Measurements from ENCODE around the gene NFU1. TPM values are rescaled to one million over a fixed set of nuclear protein-coding genes. Genes with fewer than 3 reads are reported as not detected.

Gene NFU1
- 34.0 and 36.2 TPM in 2 replicates for total RNA-seq

DNA sequence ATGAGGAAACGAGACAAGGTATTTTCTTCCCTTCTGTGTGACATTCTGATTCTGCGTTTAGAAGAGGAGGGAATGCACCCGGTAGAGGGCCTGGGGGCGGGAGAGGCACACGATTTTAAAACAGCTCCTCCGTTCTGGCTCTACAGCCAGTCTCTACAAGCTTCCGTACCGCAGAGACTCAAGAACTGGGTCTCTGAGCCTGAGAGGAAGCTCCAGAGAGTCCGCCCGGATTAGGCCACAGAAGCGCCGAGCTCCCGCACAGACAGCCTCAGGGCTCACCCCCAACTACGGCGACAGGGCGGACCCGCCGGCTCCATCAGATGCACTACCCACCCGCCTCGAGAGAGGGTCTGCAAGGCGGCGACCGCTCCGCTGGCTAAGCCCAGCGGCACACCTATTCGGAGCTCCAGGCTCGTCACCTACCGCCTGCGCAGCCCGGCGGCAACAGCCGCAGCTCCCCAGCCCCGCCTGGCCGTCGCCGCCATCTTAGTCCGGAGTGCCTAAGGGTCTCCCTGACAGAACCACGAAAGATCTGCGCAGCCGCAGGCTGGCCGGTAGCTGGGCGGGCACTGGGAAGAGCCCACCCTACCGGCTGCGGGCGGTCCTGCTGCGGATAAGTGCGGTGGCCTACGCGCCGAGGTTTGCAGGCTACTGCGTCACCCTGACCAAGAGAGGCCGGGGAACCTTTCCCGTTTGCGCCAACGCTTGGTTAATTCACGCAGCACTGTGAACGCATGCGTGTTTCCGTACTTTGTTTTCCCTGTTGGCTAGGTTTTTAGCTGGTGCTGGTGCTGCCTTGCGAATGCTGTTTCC lies at the start of gene NFU1:
NFU1 (minus strand) TSS at position 498 of the 813 bp plus-strand sequence; CDS start at position 485, 13 bp downstream.
- peak; percentile 98 for DNase-seq (ENCODE audit: insufficient read length, low spot score, missing footprints)
- Histone ChIP-seq H3K36me3 (ENCODE audit: insufficient read depth, low read length) (no peaks in the 10 kb centered on the region), H3K27ac (ENCODE audit: low read depth, low read length) (peak within 1 kb of the TSS; percentile 99), H3K79me2 (ENCODE audit: insufficient read depth, low read length) (peaks cover 41% of the 10 kb centered on the region), H3K9me3 (ENCODE audit: low read depth, low read length) (no peaks in the 10 kb centered on the region), H3K4me3 (ENCODE audit: insufficient read depth, low read length) (peak within 1 kb of the TSS; percentile 84), H3K4me2 (ENCODE audit: insufficient read depth, low read length) (peak within 1 kb of the TSS; percentile 99), H4K20me1 (ENCODE audit: insufficient read depth, low read length) (no peaks in the 10 kb centered on the region), H3K27me3 (ENCODE audit: insufficient read depth, low read length) (no peaks in the 10 kb centered on the region), H3K4me1 (ENCODE audit: insufficient read depth, low read length) (peaks cover 16% of the 10 kb centered on the region), H2AFZ (ENCODE audit: low read length) (peak within 1 kb of the TSS; percentile 100)
- TF ChIP-seq, protein P1, sequence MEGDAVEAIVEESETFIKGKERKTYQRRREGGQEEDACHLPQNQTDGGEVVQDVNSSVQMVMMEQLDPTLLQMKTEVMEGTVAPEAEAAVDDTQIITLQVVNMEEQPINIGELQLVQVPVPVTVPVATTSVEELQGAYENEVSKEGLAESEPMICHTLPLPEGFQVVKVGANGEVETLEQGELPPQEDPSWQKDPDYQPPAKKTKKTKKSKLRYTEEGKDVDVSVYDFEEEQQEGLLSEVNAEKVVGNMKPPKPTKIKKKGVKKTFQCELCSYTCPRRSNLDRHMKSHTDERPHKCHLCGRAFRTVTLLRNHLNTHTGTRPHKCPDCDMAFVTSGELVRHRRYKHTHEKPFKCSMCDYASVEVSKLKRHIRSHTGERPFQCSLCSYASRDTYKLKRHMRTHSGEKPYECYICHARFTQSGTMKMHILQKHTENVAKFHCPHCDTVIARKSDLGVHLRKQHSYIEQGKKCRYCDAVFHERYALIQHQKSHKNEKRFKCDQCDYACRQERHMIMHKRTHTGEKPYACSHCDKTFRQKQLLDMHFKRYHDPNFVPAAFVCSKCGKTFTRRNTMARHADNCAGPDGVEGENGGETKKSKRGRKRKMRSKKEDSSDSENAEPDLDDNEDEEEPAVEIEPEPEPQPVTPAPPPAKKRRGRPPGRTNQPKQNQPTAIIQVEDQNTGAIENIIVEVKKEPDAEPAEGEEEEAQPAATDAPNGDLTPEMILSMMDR (IDR thresholded peaks at IDR 0.05; ENCODE audit: extremely low read depth, low read depth, low read length): peak; percentile 37

DNA sequence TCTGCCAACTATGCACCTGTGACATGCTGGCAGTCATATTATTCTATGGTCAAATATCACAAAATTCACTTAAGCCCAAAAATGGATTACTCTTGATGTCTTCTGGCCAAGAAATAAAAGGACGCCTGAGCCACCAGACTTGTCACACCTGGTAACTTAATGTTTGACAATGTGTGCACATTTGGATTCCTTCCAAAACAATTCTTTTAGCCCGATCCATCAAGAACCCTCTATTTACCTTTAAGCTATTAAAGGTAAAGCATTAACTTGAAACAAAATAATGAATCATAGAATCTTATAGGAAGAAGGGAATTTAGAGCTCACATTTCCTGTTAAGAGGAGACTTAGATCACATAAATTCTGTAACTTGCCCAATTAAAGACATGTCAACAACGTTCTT lies 46.5 kb upstream of the NFU1 start:
- H3K4me2 ChIP-seq (ENCODE audit: insufficient read depth, low read length): no peak overlapping the region
- no peaks in the 10 kb centered on the region for H4K20me1 ChIP-seq (ENCODE audit: insufficient read depth, low read length)
- no peak overlapping the region for H2AFZ ChIP-seq (ENCODE audit: low read length)
- no peak for DNase-seq (ENCODE audit: insufficient read length, low spot score, missing footprints)
- H3K79me2 ChIP-seq (ENCODE audit: insufficient read depth, low read length): no peaks in the 10 kb centered on the region
- H3K27ac ChIP-seq (ENCODE audit: low read depth, low read length): no peak overlapping the region
- peaks cover 6% of the 10 kb centered on the region for H3K36me3 ChIP-seq (ENCODE audit: insufficient read depth, low read length)
- no peaks in the 10 kb centered on the region for H3K27me3 ChIP-seq (ENCODE audit: insufficient read depth, low read length)
- no peaks in the 10 kb centered on the region for H3K9me3 ChIP-seq (ENCODE audit: low read depth, low read length)
- TF ChIP-seq, protein P1 (IDR thresholded peaks at IDR 0.05; ENCODE audit: extremely low read depth, low read depth, low read length): no peak
- no peak overlapping the region for H3K4me3 ChIP-seq (ENCODE audit: insufficient read depth, low read length)
- H3K4me1 ChIP-seq (ENCODE audit: insufficient read depth, low read length): peaks cover 3% of the 10 kb centered on the region

DNA sequence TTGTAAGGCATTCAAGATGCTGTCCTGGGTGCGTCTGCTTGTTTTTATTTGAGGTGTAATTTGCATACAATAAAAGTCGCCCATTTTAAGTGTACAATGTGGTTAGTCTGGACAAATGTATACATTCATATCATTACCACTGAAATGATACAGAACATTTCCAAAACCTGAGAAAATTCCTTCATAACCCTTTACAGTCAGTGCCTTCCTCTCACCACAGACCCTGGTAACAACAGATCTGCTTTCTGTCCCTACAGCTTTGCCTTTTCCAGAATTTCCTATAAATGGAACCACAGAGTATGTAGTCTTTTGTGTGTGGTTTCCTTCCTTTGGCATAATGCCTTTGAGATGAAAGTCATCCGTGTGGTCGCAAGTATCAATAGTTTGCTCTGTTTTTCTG lies 45.8 kb upstream of the NFU1 start:
- H3K79me2 ChIP-seq (ENCODE audit: insufficient read depth, low read length): no peaks in the 10 kb centered on the region
- H3K4me3 ChIP-seq (ENCODE audit: insufficient read depth, low read length): no peak overlapping the region
- H3K4me1 ChIP-seq (ENCODE audit: insufficient read depth, low read length): peaks cover 3% of the 10 kb centered on the region
- H4K20me1 ChIP-seq (ENCODE audit: insufficient read depth, low read length): no peaks in the 10 kb centered on the region
- DNase-seq (ENCODE audit: insufficient read length, low spot score, missing footprints): no peak
- TF ChIP-seq, protein P1 (IDR thresholded peaks at IDR 0.05; ENCODE audit: extremely low read depth, low read depth, low read length): no peak
- no peak overlapping the region for H2AFZ ChIP-seq (ENCODE audit: low read length)
- H3K9me3 ChIP-seq (ENCODE audit: low read depth, low read length): no peaks in the 10 kb centered on the region
- no peak overlapping the region for H3K27ac ChIP-seq (ENCODE audit: low read depth, low read length)
- H3K36me3 ChIP-seq (ENCODE audit: insufficient read depth, low read length): peaks cover 6% of the 10 kb centered on the region
- H3K27me3 ChIP-seq (ENCODE audit: insufficient read depth, low read length): no peaks in the 10 kb centered on the region
- H3K4me2 ChIP-seq (ENCODE audit: insufficient read depth, low read length): no peak overlapping the region

DNA sequence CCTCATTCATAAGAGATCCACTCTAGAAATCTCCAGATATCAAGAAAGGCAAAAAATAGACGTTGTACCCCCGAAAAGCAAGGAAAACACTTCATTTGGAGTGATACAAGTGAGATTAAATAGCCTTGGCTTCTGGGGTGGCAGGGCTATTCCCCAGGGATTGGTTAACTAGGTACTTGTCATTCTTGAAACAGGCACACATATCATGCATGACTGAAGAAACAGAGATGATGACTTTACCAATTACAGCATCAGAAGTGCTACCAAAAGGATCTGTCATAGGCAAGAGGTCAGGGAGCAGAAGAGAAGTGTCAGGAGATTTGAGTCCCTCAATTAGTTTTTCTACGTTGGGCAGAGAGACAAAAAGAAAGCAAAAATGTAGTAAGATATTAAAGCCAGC lies 45.2 kb upstream of the NFU1 start:
- H3K79me2 ChIP-seq (ENCODE audit: insufficient read depth, low read length): no peaks in the 10 kb centered on the region
- peaks cover 6% of the 10 kb centered on the region for H3K36me3 ChIP-seq (ENCODE audit: insufficient read depth, low read length)
- no peak overlapping the region for H3K4me3 ChIP-seq (ENCODE audit: insufficient read depth, low read length)
- no peaks in the 10 kb centered on the region for H3K9me3 ChIP-seq (ENCODE audit: low read depth, low read length)
- TF ChIP-seq, protein P1 (IDR thresholded peaks at IDR 0.05; ENCODE audit: extremely low read depth, low read depth, low read length): no peak
- no peak overlapping the region for H2AFZ ChIP-seq (ENCODE audit: low read length)
- H4K20me1 ChIP-seq (ENCODE audit: insufficient read depth, low read length): no peaks in the 10 kb centered on the region
- peaks cover 3% of the 10 kb centered on the region for H3K4me1 ChIP-seq (ENCODE audit: insufficient read depth, low read length)
- H3K27me3 ChIP-seq (ENCODE audit: insufficient read depth, low read length): no peaks in the 10 kb centered on the region
- no peak overlapping the region for H3K4me2 ChIP-seq (ENCODE audit: insufficient read depth, low read length)
- no peak for DNase-seq (ENCODE audit: insufficient read length, low spot score, missing footprints)
- H3K27ac ChIP-seq (ENCODE audit: low read depth, low read length): no peak overlapping the region
